Kidney glomerular epithelial cell (primary cell): ENCODE data around the gene GP9.

Experiments
- DNase-seq: peaks from one replicate; lab custom pipeline; 2025; lab: John Stamatoyannopoulos, UW

The GP9 gene

GRCh38 chr3:129028866-129029265 lies 31.7 kb upstream of the GP9 start:
- no peak for DNase-seq

DNA sequence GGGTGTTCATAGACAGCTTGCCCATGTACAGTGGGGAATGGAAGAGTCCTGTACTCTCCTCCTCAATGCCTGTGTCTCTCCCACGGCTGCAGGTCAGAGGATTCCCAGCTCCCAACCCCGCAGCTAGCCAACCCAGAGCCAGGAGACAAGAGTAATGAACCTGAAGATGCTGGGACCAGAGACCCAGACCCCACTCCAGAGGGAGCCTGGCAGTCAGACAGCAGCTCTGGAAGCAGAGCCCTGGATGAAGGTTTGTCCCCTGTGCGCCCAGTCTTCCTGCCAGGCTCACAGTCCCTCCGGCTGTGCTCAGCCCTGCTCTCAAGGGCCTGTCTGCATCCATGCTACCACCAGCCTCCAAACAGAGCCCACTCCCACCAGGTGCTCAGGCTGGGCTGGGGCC lies 30.0 kb upstream of the GP9 start:
- DNase-seq, result no peak

GRCh38 chr3:129031476-129032215 lies 28.9 kb upstream of the GP9 start:
- DNase-seq, result no peak

DNA sequence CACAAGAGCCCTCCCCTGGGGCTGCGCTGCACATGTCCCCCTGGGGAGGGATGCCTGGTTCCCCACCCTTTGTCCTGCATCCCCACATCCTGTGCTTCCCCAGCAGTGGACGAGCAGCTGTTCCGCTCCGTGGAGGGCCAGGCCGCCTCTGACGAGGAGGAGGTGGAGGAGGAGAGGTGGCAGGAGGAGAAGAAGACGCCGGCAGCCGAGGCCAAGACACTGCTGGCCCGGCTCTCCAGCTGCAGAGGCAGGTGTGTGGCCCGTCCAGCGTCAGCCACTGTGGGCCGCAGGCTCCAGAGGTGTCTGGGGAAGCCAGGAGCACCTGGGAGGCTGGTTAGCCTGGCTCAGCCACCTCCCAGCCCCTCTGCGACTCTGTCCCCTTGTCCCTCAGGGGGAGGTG lies 27.9 kb upstream of the GP9 start:
- no peak for DNase-seq

GRCh38 chr3:129033151-129033550 lies 27.4 kb upstream of the GP9 start:
- DNase-seq, result no peak

GRCh38 chr3:129033633-129034321 lies 26.8 kb upstream of the GP9 start:
- DNase-seq, result no peak

DNA sequence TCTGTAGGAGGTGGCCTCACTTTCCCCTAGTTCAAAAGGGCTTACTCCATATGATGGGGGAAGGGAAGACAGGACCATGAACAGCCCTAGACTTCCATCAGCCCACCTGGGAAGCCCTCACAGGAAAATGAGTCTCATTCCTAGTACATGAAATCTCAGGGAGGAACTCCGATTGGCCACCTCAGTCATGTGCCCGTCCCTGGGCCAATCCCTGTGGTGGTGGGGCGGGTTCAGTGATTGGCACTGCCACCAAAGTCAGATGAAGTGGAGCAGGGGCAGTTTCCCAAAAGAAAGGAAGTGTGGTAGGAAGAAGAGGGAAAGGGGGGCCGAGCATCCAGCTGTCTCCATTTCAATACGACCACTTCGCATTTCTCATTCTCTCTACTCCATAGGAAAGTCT lies 25.9 kb upstream of the GP9 start:
- no peak for DNase-seq

DNA sequence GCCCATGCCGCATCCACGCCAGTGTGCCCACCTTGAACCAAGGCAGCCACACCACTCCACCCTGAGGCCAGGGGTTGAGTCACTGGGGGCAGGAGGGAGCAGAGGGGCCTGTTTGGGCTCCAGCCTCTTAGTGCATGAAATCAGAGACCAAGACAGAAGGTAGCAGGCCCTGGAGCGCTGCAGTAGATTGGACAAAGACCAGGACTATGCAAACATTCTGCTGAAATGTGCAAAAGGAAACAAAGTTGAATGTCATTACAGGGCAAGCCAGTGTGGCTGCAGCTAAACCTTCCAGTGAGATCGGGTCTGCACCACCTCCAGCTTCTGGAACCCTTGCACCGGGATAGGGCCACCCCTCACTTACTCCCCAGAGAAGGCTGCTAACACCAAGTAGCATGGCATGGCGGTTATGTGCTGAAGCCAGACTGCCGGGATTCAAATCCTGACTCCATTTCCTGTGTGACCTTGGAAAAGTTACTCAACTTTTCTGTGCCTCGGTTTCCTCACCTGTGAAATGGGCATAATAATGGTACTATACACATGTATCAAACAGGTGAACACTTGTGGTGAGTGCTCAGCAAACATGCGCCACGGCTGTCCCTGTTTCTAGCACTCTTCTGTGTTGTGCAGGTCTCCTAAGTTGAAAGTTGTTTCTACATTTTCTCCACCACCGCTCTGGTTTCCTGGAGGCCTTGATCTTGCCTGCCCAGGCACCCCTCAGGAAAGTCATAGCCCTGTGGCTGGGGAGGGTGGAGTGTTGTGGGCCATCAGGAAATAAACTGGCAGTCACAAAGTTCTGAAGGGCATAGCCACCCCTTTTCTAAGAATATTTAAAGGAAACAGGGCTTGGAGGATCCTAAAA lies 25.0 kb upstream of the GP9 start:
- DNase-seq, result no peak

- no peak for DNase-seq
Observed at GRCh38 chr3:129036222-129037092, 24.1 kb upstream of the GP9 start.

- DNase-seq, result no peak
Observed at GRCh38 chr3:129037093-129037419, 23.5 kb upstream of the GP9 start.

GRCh38 chr3:129038121-129038855 lies 22.3 kb upstream of the GP9 start:
- DNase-seq, result no peak

DNA sequence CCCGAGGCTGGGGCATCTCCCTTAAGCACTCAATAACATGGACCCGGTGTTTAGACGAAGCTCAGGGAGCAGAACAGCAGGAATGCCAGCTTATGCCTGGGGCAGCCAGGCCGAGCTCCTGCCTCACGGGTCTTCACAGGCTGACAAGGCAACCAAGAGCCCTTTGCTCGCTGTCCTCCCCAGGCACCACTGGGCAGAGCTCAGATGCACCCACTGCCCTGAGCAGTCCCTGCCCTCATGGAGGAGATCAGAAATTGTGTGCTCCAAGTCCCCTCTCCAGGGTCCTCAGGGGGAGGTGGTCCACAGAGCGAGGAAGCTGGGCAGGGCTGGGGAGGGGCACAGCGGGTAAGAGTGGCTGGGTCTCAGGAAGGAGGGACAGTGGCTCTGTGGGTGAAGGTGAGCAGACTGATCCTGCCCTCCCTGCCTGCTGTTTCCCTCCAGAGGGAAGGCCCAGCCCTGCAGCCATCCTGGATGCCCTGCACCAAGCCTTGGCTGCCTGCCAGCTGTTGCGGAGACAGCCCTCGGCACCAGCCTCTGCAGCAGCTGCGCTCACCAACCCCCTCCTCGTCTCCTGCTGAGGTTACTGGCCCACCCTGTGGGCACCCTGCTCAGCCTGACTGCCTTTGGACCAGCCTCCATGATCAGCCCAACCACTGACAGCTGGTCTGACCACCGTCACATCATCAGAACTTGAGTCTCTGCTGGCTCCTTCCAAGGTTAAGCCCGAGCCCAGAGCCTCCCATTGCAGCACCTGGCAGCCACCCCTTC lies 21.1 kb upstream of the GP9 start:
- DNase-seq, result no peak

- no peak for DNase-seq
Observed at GRCh38 chr3:129040039-129040336, 20.6 kb upstream of the GP9 start.

- no peak for DNase-seq
Observed at GRCh38 chr3:129040579-129041300, 19.8 kb upstream of the GP9 start.

DNA sequence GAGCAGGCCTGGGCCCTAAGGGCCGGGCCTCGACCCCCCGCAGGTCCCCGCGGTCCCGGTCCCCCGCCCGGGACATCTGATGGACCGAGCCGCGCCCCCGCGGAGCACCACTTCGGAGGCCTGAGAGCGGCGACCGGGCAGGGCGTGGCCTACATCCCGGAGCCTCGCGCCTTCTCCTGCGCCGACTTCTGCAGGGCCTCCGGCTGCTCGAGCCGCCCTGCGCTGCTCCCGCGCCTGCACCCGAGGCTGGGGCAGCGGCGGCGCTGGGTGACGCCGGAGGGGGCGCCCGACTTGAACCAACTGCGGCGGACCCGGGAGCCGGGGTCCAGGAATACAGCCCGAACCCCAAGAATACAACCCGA lies 14.9 kb upstream of the GP9 start:
- no peak for DNase-seq

- DNase-seq, result no peak
Observed at GRCh38 chr3:129046037-129046731, 14.4 kb upstream of the GP9 start.

GRCh38 chr3:129046732-129047552 lies 13.6 kb upstream of the GP9 start:
- DNase-seq, result no peak

DNA sequence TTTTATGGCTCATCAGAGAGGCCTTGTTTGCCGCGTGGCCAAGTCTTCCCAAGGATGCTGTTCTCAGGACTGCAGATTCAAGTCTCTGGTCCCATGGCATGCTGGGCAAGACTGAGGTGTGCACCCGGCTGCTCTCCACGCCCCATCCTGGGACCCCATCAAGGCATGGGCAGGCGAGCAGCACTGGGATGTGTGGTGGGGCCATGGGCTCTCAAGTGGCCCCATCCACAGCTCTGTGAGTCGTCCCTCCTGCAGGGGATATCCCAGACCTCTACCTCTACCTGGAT lies 13.1 kb upstream of the GP9 start:
- DNase-seq, result no peak
